Measurements from ENCODE around the gene ARHGAP6. TPM values are rescaled to one million over a fixed set of nuclear protein-coding genes. Genes with fewer than 3 reads are reported as not detected.
A peak's percentile ranks its signal among the peaks of the same experiment; 100 is the strongest.
"Not testable (repeated sequence)": the region's sequence is repeated elsewhere in the genome, so short reads cannot be mapped to it uniquely, and the experiment has no call there.

Gene ARHGAP6
- polyA plus RNA-seq, 1 donor: 5.1 TPM

GRCh38 chrX:11528623-11529022 lies 137.1 kb downstream of the ARHGAP6 start:
- Histone ChIP-seq H3K4me1 (ENCODE audit: control insufficient read depth, insufficient read depth, low read length) (no peaks in the 10 kb centered on the region), H3K4me3 (ENCODE audit: low read length) (no peak overlapping the region), H3K27me3 (ENCODE audit: control insufficient read depth, insufficient read depth, low read length) (no peaks in the 10 kb centered on the region), H3K27ac (ENCODE audit: low read length) (no peak overlapping the region), H3K9me3 (ENCODE audit: control insufficient read depth, low read depth, low read length) (no peaks in the 10 kb centered on the region), H3K36me3 (ENCODE audit: control insufficient read depth, insufficient read depth, low read length) (no peaks in the 10 kb centered on the region)
- no CpG with 5 or more reads among the region's 2 CpGs for WGBS (ENCODE audit: insufficient coverage, low lambda C conversion rate)
- DNase-seq: no peak

GRCh38 chrX:11525685-11526084 lies 140.0 kb downstream of the ARHGAP6 start:
- WGBS (ENCODE audit: insufficient coverage, low lambda C conversion rate): no CpG with 5 or more reads among the region's 2 CpGs
- no peak overlapping the region for H3K27ac ChIP-seq (ENCODE audit: low read length)

GRCh38 chrX:11519234-11519633 lies 146.5 kb downstream of the ARHGAP6 start:
- not testable (repeated sequence) for H3K27me3 ChIP-seq (ENCODE audit: control insufficient read depth, insufficient read depth, low read length); H3K4me1 ChIP-seq (ENCODE audit: control insufficient read depth, insufficient read depth, low read length); H3K4me3 ChIP-seq (ENCODE audit: low read length); H3K27ac ChIP-seq (ENCODE audit: low read length); DNase-seq; H3K36me3 ChIP-seq (ENCODE audit: control insufficient read depth, insufficient read depth, low read length); H3K9me3 ChIP-seq (ENCODE audit: control insufficient read depth, low read depth, low read length)
- WGBS (ENCODE audit: insufficient coverage, low lambda C conversion rate): no CpG with 5 or more reads among the region's 1 CpG

More at GRCh38 chrX:11525685-11526084, 140.0 kb downstream of the ARHGAP6 start:
- DNase-seq: no peak
- Histone ChIP-seq H3K27me3 (ENCODE audit: control insufficient read depth, insufficient read depth, low read length) (no peaks in the 10 kb centered on the region), H3K9me3 (ENCODE audit: control insufficient read depth, low read depth, low read length) (no peaks in the 10 kb centered on the region), H3K4me3 (ENCODE audit: low read length) (no peak overlapping the region), H3K36me3 (ENCODE audit: control insufficient read depth, insufficient read depth, low read length) (no peaks in the 10 kb centered on the region), H3K4me1 (ENCODE audit: control insufficient read depth, insufficient read depth, low read length) (no peaks in the 10 kb centered on the region)

GRCh38 chrX:11509786-11510185 lies 155.9 kb downstream of the ARHGAP6 start:
- no peak overlapping the region for H3K27ac ChIP-seq (ENCODE audit: low read length)
- WGBS (ENCODE audit: insufficient coverage, low lambda C conversion rate): 40% methylated on average over 2 of the region's 3 CpGs
- peaks cover 5% of the 10 kb centered on the region for H3K4me1 ChIP-seq (ENCODE audit: control insufficient read depth, insufficient read depth, low read length)

DNA sequence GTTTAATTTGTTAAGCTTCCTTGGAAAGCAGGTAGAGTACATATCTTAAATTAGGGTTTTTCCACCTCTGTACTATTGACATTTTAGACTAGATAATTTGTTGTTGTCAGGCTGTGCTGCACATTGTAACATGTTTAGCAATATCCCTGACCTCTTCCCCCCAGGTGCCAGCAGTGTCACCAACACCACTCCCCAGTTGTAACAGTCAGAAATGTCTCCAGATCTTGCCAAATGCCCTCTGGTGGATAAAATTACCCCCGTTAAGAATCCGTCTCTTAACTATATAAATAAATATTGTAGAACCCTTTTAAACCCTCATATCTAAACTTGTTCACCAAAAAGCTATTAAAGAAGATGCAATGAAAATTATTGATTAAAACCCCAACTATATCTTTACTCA lies 161.5 kb downstream of the ARHGAP6 start:
- no peaks in the 10 kb centered on the region for H3K4me1 ChIP-seq (ENCODE audit: control insufficient read depth, insufficient read depth, low read length)
- no peaks in the 10 kb centered on the region for H3K9me3 ChIP-seq (ENCODE audit: control insufficient read depth, low read depth, low read length)
- no peaks in the 10 kb centered on the region for H3K36me3 ChIP-seq (ENCODE audit: control insufficient read depth, insufficient read depth, low read length)
- DNase-seq: no peak
- no peak overlapping the region for H3K4me3 ChIP-seq (ENCODE audit: low read length)
- H3K27ac ChIP-seq (ENCODE audit: low read length): no peak overlapping the region
- H3K27me3 ChIP-seq (ENCODE audit: control insufficient read depth, insufficient read depth, low read length): no peaks in the 10 kb centered on the region
- no CpG with 5 or more reads among the region's 2 CpGs for WGBS (ENCODE audit: insufficient coverage, low lambda C conversion rate)

More at GRCh38 chrX:11509786-11510185, 155.9 kb downstream of the ARHGAP6 start:
- DNase-seq: peak in 1 of 2 donors; percentile 17
- Histone ChIP-seq H3K27me3 (ENCODE audit: control insufficient read depth, insufficient read depth, low read length) (no peaks in the 10 kb centered on the region), H3K9me3 (ENCODE audit: control insufficient read depth, low read depth, low read length) (no peaks in the 10 kb centered on the region), H3K36me3 (ENCODE audit: control insufficient read depth, insufficient read depth, low read length) (no peaks in the 10 kb centered on the region), H3K4me3 (ENCODE audit: low read length) (no peak overlapping the region)

- H3K4me3 ChIP-seq (ENCODE audit: low read length): no peak overlapping the region
- H3K27me3 ChIP-seq (ENCODE audit: control insufficient read depth, insufficient read depth, low read length): no peaks in the 10 kb centered on the region
- no peaks in the 10 kb centered on the region for H3K9me3 ChIP-seq (ENCODE audit: control insufficient read depth, low read depth, low read length)
- peak; percentile 18 to 43 for DNase-seq
- 80% methylated on average over 1 of the region's 5 CpGs for WGBS (ENCODE audit: insufficient coverage, low lambda C conversion rate)
- H3K27ac ChIP-seq (ENCODE audit: low read length): no peak overlapping the region
- H3K4me1 ChIP-seq (ENCODE audit: control insufficient read depth, insufficient read depth, low read length): no peaks in the 10 kb centered on the region
- H3K36me3 ChIP-seq (ENCODE audit: control insufficient read depth, insufficient read depth, low read length): no peaks in the 10 kb centered on the region
These were observed 166.4 kb downstream of the ARHGAP6 start for GRCh38 chrX:11499076-11500044.

GRCh38 chrX:11491375-11491774 lies 174.3 kb downstream of the ARHGAP6 start:
- H3K36me3 ChIP-seq (ENCODE audit: control insufficient read depth, insufficient read depth, low read length); H3K9me3 ChIP-seq (ENCODE audit: control insufficient read depth, low read depth, low read length); DNase-seq; H3K27ac ChIP-seq (ENCODE audit: low read length); H3K4me1 ChIP-seq (ENCODE audit: control insufficient read depth, insufficient read depth, low read length); H3K4me3 ChIP-seq (ENCODE audit: low read length); H3K27me3 ChIP-seq (ENCODE audit: control insufficient read depth, insufficient read depth, low read length): not testable (repeated sequence)
- WGBS (ENCODE audit: insufficient coverage, low lambda C conversion rate): no CpG with 5 or more reads among the region's 2 CpGs

- Histone ChIP-seq H3K36me3 (ENCODE audit: control insufficient read depth, insufficient read depth, low read length) (no peaks in the 10 kb centered on the region), H3K9me3 (ENCODE audit: control insufficient read depth, low read depth, low read length) (no peaks in the 10 kb centered on the region), H3K27ac (ENCODE audit: low read length) (no peak overlapping the region), H3K4me3 (ENCODE audit: low read length) (no peak overlapping the region), H3K27me3 (ENCODE audit: control insufficient read depth, insufficient read depth, low read length) (no peaks in the 10 kb centered on the region), H3K4me1 (ENCODE audit: control insufficient read depth, insufficient read depth, low read length) (no peaks in the 10 kb centered on the region)
- WGBS (ENCODE audit: insufficient coverage, low lambda C conversion rate): 100% methylated on average over 1 of the region's 1 CpG
- no peak for DNase-seq
These were observed 181.4 kb downstream of the ARHGAP6 start for GRCh38 chrX:11484290-11484689.

DNA sequence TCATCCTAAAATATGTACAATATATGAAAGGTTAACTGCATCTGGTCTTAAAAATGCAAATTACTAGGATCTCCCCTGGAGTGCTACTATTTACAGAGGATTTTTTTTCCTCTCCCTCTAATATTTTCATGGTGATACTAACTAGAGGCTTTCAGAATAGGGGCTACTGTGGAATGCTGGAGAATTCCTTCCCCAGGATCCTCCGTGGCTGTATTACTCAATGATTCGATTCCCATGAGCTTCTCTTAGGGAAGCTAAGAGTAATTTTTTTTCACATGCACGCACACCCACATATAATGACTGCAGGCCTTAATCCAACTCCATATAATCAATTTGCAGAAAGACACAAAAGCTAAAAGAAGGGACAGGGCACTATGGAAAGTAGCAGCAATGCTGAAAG lies 184.7 kb downstream of the ARHGAP6 start:
- WGBS (ENCODE audit: insufficient coverage, low lambda C conversion rate): no CpG with 5 or more reads among the region's 3 CpGs
- DNase-seq: no peak
- H3K4me3 ChIP-seq (ENCODE audit: low read length): no peak overlapping the region
- H3K36me3 ChIP-seq (ENCODE audit: control insufficient read depth, insufficient read depth, low read length): no peaks in the 10 kb centered on the region
- no peaks in the 10 kb centered on the region for H3K9me3 ChIP-seq (ENCODE audit: control insufficient read depth, low read depth, low read length)
- no peaks in the 10 kb centered on the region for H3K4me1 ChIP-seq (ENCODE audit: control insufficient read depth, insufficient read depth, low read length)
- no peaks in the 10 kb centered on the region for H3K27me3 ChIP-seq (ENCODE audit: control insufficient read depth, insufficient read depth, low read length)
- no peak overlapping the region for H3K27ac ChIP-seq (ENCODE audit: low read length)

DNA sequence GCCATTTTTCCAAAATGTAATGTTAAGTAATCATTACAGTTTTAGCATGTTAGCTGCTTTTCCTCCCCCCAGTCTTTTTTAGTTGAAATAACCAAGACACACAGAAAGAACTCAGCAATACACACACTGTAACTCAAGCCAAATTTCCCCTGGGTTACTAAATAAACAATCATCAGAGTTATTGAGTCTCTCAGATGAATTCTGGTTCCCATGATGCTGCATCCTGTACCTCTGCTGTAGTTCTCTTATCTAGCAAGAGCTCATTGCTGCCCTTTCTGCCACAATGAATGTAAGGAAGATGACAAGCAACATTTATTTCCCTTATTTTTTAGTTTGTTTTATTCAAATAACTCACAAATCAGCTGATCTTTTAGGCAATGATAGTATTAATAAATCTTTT lies 185.1 kb downstream of the ARHGAP6 start:
- DNase-seq: no peak
- no peak overlapping the region for H3K27ac ChIP-seq (ENCODE audit: low read length)

DNA sequence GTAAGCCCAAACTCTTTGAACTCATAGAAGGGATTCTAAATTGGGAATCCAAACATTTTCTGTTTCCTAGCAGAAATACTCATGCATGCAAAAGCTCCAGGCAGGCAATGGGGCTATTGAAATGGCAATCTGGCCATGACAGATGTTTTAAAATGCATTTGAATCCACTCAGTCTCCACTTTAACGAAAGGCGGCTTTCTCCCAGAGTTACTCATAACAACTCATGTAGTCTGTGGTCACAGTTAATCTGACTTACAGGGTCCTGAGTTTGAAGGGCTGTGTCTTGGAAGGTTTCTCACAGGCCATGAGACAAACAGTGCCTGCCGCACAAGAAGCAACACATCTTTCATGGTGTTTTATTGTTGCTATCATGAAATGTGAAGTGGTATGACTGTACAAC lies 186.8 kb downstream of the ARHGAP6 start:
- no peak for DNase-seq
- Histone ChIP-seq H3K4me3 (ENCODE audit: low read length) (no peak overlapping the region), H3K36me3 (ENCODE audit: control insufficient read depth, insufficient read depth, low read length) (no peaks in the 10 kb centered on the region), H3K27ac (ENCODE audit: low read length) (no peak overlapping the region), H3K9me3 (ENCODE audit: control insufficient read depth, low read depth, low read length) (no peaks in the 10 kb centered on the region), H3K27me3 (ENCODE audit: control insufficient read depth, insufficient read depth, low read length) (no peaks in the 10 kb centered on the region), H3K4me1 (ENCODE audit: control insufficient read depth, insufficient read depth, low read length) (no peaks in the 10 kb centered on the region)
- WGBS (ENCODE audit: insufficient coverage, low lambda C conversion rate): no CpG with 5 or more reads among the region's 3 CpGs

More for the DNA sequence above, 185.1 kb downstream of the ARHGAP6 start:
- H3K4me3 ChIP-seq (ENCODE audit: low read length): no peak overlapping the region
- H3K36me3 ChIP-seq (ENCODE audit: control insufficient read depth, insufficient read depth, low read length): no peaks in the 10 kb centered on the region
- no peaks in the 10 kb centered on the region for H3K4me1 ChIP-seq (ENCODE audit: control insufficient read depth, insufficient read depth, low read length)
- no peaks in the 10 kb centered on the region for H3K9me3 ChIP-seq (ENCODE audit: control insufficient read depth, low read depth, low read length)
- H3K27me3 ChIP-seq (ENCODE audit: control insufficient read depth, insufficient read depth, low read length): no peaks in the 10 kb centered on the region

All from large intestine (tissue), 3 donors.